HG02981 (cell line): ENCODE data around the gene OPN1MW.
"Not testable (repeated sequence)": the region's sequence is repeated elsewhere in the genome, so short reads cannot be mapped to it uniquely, and the experiment has no call there.

Experiments used
- ATAC-seq: cut with Tn5 transposase; IDR thresholded peaks from one replicate; pipeline ENCODE4 v1.9.1; 2021; ENCODE audit warnings: mild to moderate bottlenecking, moderate library complexity; ENCODE audit not compliant: unreplicated experiment

The OPN1MW gene

GRCh38 chrX:154182296-154182695 is at the start of gene OPN1MW:
OPN1MW (plus strand) TSS chrX:154182596; CDS start chrX:154182678, 82 bp downstream.
- not testable (repeated sequence) for ATAC-seq

DNA sequence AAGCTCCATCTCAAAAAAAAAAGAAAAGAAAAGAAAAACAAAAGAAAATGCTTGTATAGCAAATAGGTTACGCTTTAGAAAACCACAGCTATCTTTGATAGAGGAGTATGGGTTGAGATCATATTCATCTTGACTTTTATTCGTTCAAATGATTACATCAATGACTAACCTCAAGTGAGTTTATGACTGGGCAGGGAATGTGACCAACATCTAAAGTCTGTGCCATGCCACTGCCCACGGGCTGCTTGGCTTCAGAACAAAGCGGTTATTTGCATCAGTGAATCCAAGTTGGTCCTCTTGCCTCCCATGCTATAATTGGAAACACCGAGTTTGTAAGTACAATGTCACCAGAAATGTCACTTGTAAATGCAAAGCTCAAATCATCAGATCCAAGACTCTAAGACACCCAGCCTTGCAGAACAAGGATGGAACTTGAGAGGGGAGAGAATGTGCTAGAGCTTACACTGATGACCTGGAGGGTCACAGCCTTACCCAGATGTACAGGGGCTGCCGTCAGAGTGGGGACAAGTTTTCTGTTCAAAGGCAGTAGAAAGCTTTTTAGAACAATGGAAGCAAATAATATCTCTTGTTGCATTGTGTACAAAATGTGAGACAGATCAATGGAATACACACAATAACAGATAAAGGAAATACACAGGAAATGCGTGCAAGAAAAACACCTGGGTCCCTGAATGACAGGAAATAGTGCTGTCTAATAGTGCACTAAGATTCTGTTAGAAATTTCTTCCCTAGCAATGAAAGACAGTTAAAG is 46.8 kb upstream of the OPN1MW start:
- ATAC-seq, result no peak

- no peak for ATAC-seq
These were observed 45.7 kb upstream of the OPN1MW start for GRCh38 chrX:154136627-154137161.

- ATAC-seq, result no peak
These were observed 43.5 kb upstream of the OPN1MW start for GRCh38 chrX:154138857-154139256.

GRCh38 chrX:154140206-154140605 is 42.2 kb upstream of the OPN1MW start:
- no peak for ATAC-seq

DNA sequence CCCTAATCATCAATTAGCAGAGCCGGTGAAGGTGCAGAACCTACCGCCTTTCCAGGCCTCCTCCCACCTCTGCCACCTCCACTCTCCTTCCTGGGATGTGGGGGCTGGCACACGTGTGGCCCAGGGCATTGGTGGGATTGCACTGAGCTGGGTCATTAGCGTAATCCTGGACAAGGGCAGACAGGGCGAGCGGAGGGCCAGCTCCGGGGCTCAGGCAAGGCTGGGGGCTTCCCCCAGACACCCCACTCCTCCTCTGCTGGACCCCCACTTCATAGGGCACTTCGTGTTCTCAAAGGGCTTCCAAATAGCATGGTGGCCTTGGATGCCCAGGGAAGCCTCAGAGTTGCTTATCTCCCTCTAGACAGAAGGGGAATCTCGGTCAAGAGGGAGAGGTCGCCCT is 41.7 kb upstream of the OPN1MW start:
- no peak for ATAC-seq

DNA sequence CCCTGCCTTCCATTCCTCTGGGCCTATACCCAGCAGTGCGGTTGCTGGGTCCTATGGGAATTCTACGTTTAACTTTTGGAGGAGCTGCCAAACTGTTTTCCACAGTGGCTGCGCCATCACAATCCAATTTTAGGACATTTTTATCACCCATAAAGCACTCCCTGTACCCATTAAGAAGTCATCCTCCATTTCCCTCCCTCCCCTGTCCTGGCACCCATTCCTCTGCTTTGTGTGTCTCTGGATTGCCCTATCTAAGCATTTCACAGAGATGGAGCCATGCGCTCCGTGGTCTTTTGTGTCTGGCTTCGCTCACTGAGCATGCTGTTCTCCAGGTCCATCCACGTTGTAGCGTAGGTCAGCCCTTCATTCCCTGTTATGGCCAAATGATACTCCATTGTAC is 40.0 kb upstream of the OPN1MW start:
- ATAC-seq, result no peak

GRCh38 chrX:154142950-154143745 is 39.2 kb upstream of the OPN1MW start:
- ATAC-seq, result no peak

- ATAC-seq, result not testable (repeated sequence)
These were observed 38.4 kb upstream of the OPN1MW start, which contains the start of gene OPN1LW for GRCh38 chrX:154144010-154144409. OPN1LW (plus strand) TSS chrX:154144243; CDS start chrX:154144284, 41 bp downstream.

DNA sequence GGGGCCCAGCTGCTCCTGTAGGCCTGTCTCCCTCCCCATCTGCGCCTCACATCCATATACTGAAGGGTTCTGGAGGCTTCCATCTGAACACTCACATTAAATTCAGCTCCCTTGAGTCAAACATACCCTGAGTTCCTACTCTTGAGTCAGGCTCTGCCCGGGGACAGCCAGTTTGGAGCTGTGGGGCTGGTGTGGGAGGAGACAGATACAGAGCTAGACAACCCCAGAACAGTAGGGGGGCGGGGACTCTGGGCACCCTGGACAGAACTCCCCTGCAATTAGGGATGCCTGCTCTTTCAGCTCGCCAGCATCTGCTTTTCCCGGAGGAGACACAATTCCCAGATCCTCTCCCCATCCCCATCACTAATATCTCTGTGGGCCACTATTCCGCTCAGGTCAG is 31.4 kb upstream of the OPN1MW start:
- not testable (repeated sequence) for ATAC-seq

- not testable (repeated sequence) for ATAC-seq
These were observed 26.2 kb upstream of the OPN1MW start for GRCh38 chrX:154156221-154156620.

DNA sequence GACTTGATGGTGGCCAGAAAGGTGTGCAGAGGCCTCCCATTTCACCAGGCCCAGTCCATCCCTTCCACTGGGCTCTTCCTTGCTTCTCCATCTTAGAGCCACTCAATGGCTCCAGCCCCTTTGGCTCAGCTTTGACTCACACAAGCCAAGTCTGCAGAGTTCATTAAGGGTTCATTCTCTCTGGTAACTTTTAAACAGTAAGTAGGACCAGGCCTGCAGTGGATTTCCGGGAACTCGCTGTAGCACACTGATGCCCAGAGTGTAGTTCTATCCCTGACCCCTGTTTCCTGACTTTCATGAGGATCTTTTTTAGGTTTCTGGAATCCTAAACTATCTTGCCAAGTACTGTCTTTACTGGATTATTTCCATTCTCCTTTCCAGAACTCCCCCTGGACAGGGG is 25.2 kb upstream of the OPN1MW start:
- ATAC-seq, result not testable (repeated sequence)

DNA sequence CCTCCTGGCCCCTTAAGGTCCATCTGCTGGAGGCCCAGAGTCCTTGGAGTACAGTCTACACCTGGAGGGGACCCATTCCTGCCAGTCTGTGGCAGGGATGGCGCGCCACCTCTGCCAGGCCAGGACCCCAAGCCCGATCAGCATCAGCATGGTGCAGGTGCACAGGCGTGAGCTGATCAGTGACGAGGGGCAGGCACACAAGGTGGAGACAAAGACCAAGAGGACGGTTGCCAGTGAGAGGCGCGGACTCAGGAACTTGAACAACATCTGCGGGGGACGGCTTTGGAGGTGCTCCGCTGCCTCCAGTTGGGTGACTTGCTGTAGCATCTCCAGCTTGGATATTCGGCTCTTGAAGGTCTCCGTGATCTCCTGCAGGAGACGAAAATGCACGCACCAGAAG is 23.1 kb upstream of the OPN1MW start:
- not testable (repeated sequence) for ATAC-seq

- ATAC-seq, result not testable (repeated sequence)
These were observed 17.5 kb upstream of the OPN1MW start for GRCh38 chrX:154164902-154165301.

DNA sequence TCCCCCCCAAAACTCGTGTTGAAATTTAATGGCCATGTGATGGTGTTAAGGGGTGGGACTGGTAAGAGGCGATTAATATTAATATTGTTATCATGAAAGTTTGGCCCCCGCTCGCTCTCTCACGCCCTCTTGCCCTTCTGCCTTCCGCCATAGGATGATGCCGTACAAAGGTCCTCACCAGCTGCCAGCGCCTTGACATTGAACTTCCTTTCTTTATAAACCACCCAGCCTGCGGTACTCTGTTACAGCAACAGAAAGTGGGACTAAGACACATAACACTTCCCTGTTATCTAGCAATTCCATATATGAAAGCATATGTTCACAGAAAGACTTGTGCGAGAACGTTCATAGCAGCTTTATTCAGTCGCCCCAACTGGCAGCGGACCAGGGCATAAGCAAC is 14.0 kb upstream of the OPN1MW start:
- not testable (repeated sequence) for ATAC-seq

- not testable (repeated sequence) for ATAC-seq
These were observed 9.9 kb upstream of the OPN1MW start for GRCh38 chrX:154172535-154172943.

GRCh38 chrX:154174356-154174755 is 8.0 kb upstream of the OPN1MW start:
- ATAC-seq, result not testable (repeated sequence)

DNA sequence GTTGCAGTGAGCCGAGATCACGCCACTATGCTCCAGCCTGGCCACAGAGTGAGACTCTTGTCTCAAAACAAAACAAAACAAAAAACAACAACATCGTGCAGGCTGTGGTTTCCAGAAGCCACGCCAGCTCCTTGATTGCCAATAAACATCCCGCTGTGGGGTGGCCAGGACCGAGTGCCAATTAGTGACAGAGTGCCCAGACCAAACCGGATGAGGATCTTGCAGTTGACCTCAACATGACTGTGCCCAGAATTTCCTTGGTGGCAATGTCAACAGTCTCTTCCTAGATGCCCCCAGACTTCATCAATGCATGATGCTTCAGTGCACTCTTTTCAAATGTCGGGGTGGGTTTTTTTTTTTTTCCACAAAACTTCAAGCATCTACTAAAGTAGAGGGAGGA is 1.4 kb downstream of the OPN1MW start:
- not testable (repeated sequence) for ATAC-seq

- ATAC-seq, result not testable (repeated sequence)
These were observed 10.4 kb downstream of the OPN1MW start for GRCh38 chrX:154192846-154193245.

DNA sequence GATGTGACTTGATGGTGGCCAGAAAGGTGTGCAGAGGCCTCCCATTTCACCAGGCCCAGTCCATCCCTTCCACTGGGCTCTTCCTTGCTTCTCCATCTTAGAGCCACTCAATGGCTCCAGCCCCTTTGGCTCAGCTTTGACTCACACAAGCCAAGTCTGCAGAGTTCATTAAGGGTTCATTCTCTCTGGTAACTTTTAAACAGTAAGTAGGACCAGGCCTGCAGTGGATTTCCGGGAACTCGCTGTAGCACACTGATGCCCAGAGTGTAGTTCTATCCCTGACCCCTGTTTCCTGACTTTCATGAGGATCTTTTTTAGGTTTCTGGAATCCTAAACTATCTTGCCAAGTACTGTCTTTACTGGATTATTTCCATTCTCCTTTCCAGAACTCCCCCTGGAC is 11.9 kb downstream of the OPN1MW start:
- not testable (repeated sequence) for ATAC-seq

DNA sequence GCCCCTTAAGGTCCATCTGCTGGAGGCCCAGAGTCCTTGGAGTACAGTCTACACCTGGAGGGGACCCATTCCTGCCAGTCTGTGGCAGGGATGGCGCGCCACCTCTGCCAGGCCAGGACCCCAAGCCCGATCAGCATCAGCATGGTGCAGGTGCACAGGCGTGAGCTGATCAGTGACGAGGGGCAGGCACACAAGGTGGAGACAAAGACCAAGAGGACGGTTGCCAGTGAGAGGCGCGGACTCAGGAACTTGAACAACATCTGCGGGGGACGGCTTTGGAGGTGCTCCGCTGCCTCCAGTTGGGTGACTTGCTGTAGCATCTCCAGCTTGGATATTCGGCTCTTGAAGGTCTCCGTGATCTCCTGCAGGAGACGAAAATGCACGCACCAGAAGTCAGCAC is 14.1 kb downstream of the OPN1MW start:
- not testable (repeated sequence) for ATAC-seq
